ENCODE data around the gene KIF1C.
A peak's percentile ranks its signal among the peaks of the same experiment; 100 is the strongest.
"Not testable (repeated sequence)": the region's sequence is repeated elsewhere in the genome, so short reads cannot be mapped to it uniquely, and the experiment has no call there.

KIF1C gene

GRCh38 chr17:5002121-5002788 lies 4.5 kb downstream of the KIF1C start:
- no peak for DNase-seq

DNA sequence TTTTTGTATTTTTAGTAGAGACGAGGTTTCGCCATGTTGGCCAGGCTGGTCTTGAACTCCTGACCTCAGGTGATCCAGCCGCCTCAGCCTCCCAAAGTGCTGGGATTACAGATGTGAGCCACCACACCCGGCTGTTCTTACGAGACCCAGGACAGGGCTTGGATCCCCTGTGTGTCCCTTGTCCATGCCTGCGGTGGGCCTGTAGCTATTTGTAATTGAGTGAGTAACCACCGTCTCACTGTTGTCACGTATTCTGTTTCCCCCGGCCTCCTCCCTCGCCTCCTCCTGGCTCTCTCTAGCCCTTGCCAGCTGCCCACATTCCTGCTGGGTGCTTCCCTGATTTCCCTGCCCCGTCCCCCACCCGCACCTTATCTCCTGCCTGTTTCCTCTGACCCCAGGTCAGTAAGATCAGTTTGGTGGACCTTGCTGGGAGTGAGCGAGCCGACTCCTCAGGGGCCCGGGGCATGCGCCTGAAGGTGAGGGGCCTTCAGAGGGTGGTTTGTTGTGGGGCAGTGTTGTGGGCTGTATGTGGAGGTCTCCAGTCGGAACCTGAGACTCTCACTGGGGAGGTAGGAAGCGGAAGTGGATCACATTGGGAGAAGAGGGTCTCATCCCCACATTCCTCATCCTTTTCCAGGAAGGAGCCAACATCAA lies 5.6 kb downstream of the KIF1C start:
- no peak for DNase-seq

DNA sequence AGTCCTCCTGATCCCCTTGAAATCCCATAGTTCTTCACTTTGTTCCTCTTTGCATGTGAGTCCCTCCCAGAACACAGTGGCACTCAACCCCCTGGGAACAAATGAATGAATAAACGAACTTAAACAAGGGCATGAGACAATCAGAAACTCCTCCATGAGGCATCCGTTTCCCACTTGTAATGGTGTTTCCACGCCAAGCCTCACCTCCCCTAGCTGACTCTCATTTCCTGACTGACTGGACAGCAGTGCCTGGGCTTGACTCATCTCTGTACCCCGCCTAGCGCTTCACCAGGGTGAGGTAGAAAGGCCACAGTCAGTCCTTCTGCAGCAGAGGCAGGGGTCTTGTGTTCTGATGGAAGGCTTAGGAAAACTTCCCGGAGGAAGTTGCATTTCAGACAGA lies 14.2 kb downstream of the KIF1C start:
- no peak for DNase-seq

- no peak for DNase-seq
Observed at GRCh38 chr17:5014357-5014756, 16.6 kb downstream of the KIF1C start.

- peak; percentile 22 for DNase-seq
Observed at GRCh38 chr17:5019475-5019956, 21.8 kb downstream of the KIF1C start.

DNA sequence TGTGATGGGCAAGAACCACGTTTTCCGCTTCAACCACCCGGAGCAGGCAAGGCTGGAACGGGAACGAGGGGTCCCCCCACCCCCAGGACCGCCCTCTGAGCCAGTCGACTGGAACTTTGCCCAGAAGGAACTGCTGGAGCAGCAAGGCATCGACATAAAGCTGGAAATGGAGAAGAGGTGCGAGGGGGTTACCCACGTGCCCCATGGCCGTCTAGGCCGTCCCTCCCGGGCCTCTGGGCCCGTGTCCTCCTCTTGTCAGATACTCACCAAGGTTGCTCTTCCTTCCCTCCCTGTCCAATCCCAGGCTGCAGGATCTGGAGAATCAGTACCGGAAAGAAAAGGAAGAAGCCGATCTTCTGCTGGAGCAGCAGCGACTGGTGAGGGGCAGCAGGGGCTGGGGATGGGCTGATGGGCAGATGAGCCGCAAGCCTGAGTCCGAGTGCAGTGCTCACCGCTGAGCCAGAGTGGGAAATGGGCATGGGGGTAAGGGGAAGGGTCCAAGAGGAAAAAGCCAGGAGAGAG lies 22.8 kb downstream of the KIF1C start:
- no peak for DNase-seq

DNA sequence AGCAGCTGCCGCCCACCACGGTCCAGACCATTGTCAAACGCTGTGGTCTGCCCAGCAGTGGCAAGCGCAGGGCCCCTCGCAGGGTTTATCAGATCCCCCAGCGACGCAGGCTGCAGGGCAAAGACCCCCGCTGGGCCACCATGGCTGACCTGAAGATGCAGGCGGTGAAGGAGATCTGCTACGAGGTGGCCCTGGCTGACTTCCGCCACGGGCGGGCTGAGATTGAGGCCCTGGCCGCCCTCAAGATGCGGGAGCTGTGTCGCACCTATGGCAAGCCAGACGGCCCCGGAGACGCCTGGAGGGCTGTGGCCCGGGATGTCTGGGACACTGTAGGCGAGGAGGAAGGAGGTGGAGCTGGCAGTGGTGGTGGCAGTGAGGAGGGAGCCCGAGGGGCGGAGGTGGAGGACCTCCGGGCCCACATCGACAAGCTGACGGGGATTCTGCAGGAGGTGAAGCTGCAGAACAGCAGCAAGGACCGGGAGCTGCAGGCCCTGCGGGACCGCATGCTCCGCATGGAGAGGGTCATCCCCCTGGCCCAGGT lies 24.5 kb downstream of the KIF1C start:
- DNase-seq: no peak

DNA sequence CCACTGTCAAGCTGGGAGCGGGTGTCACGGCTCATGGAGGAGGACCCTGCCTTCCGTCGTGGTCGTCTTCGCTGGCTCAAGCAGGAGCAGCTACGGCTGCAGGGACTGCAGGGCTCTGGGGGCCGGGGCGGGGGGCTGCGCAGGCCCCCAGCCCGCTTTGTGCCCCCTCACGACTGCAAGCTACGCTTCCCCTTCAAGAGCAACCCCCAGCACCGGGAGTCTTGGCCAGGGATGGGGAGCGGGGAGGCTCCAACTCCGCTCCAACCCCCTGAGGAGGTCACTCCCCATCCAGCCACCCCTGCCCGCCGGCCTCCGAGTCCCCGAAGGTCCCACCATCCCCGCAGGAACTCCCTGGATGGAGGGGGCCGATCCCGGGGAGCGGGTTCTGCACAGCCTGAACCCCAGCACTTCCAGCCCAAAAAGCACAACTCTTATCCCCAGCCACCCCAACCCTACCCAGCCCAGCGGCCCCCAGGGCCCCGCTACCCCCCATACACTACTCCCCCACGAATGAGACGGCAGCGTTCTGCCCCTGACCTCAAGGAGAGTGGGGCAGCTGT lies 25.9 kb downstream of the KIF1C start:
- DNase-seq: no peak

DNA sequence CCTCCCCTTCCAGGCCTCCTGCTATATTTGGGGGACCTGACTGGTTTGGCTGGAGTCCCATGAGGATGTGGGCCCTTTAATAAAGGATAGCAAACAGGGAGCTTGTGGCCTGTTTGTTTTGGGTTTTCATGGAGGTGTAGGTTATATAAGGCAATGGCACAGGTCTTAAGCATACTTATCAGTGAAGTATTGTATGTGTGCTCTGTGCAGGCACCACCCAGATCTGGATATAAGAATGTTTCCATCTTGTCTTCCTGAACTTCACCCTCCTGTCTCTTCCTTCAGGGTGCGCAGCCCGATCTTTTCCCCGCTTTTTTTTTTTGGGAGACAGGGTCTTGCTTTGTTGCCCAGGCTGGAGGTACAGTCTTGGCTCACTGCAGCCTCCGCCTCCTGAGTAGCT lies 26.9 kb downstream of the KIF1C start:
- no peak for DNase-seq

GRCh38 chr17:5027299-5027698 lies 29.5 kb downstream of the KIF1C start:
- DNase-seq: no peak

DNA sequence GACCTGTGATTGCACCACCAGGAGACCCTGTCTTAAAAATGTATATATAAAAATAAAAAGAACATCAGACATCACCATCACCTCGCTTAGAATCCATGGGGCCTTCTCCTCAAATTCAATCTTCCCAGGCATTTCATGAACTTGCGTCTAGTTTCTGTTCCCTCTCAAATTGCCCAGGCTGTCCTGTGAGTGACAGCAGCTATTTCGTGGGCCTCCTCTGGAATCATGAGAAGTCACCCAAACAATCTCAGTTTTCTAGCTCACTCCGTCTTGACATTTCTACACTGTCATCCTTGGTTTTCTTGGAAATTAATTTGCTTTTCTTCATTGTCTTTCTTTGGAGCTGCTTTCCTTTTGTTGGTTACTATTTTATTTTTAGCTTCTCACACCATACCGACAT lies 30.2 kb downstream of the KIF1C start:
- no peak for DNase-seq

- DNase-seq: not testable (repeated sequence)
Observed at GRCh38 chr17:5030168-5030567, 32.4 kb downstream of the KIF1C start.

GRCh38 chr17:5031365-5032082 lies 33.8 kb downstream of the KIF1C start:
- DNase-seq: peak; percentile 73

DNA sequence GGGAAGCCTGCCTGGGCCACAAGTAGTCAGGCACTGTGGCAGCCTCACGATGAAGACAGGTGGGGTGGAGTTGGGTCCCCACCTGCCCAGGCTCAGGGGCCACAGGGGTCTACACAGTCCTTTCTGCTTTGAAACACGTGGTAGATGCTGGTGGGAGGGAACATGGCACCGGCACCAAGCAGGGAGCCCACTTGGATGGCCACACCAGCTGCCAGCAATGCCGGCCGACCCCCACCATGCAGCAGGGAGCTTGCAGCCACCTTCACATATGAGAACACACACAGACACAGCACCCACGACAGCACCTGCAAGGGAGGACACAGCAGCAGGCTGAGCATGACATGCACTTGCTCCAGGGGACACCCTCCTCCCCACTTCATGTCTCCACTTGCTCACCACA lies 35.1 kb downstream of the KIF1C start:
- no peak for DNase-seq

- no peak for DNase-seq
Observed at GRCh38 chr17:5033352-5034015, 35.7 kb downstream of the KIF1C start.

- DNase-seq: no peak
Observed at GRCh38 chr17:5034063-5034462, 36.3 kb downstream of the KIF1C start.

DNA sequence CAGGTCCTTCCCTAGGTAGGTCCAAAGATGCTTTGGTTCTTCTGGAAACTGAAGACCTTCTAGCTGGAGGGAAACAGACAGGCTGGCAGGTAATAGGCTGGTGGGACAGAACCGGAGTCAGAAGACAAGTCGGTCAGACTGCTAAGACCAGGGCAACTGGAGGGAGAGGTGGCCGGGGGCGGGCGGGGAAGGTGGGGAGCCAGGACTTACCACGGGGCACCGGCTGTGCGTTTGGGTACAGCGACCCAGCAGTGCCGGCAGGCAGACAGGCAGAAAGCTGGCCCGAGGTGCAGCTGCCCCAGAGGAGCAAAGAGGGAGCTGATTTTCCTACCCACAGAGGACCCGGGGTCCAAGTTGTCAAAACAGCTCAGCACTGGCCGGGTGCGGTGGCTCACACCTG lies 36.9 kb downstream of the KIF1C start:
- DNase-seq: no peak

- no peak for DNase-seq
Observed at GRCh38 chr17:5035315-5035714, 37.6 kb downstream of the KIF1C start, which contains the start of gene SLC52A1. TSS of gene SLC52A1 (minus strand) at chr17:5035426. CDS start at chr17:5034606, 820 bp downstream.

DNA sequence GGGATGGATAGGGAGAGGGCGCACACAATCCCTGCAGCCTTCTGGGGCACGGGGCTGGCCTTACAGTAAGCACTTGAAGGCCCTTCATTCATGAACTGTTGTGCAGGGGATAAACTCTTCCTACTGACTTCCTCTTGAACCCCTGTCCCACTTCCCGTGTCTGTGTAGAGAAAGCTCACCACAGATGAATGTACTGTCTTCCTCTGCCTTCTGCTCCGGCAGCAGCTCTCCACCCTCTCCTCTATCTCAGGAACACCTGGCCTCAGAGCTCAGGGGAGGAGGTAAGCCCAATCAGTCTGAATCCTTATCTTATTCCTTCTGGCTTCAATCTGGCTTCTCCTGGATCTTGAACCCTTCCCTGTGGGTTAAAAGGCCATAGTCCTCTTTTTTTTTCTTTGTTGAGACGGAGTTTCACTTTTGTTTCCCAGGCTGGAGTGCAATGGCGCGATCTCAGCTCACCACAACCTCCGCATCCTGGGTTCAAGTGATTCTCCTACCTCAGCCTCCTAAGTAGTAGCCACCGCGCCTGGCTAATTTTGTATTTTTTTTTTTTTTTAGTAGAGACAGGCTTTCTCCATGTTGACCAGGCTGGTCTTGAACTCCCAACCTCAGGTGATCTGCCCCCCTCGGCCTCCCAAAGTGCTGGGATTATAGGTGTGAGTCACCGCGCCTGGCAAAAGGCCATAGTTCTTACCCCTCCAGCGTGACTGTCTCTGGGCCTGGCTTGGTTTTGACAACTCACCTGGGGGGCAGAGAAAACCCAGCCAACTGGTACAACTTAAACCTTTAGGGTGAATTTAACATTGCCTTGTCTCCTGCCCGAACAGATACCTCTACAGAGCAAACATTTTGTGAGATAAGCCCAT lies 44.6 kb downstream of the KIF1C start:
- DNase-seq: peak; percentile 33

DNA sequence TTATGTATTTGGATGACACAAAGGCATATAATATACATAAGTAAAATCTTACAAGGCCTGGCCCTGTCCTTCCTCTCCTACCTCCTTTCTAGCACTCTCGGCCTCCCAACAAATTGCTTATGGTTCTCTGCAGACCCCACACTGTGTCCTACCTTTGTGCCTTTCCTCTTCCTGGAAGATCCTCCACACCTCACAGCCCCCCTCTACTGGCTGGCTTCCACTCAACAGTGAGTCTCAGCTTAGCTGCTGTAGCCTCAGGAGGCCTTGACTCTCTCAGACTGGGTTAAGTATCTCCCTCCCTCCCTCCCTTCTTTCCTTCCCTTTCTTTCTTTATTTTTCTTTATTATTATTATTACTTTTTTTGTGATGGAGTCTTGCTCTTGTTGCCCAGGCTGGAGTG lies 45.8 kb downstream of the KIF1C start:
- DNase-seq: no peak

DNA sequence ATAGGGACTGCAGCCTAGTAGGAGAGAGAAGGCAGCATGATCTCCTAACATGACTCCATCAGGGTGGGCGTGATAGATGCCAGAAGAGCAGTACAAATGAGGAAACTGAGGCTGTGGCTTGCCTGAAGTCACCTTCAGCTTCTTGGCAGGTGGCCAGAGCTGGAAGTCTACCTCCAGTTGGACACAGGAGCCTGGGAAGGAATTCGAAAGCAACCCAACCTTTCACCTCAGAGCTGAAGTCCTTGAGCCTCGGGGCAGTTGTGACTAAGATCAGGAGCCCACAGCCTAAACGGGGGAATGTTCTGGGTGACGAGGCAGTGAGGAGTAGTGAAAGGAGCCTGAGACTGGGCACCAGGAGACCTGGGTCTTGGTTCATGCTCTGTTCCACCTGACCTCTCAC lies 46.9 kb downstream of the KIF1C start:
- no peak for DNase-seq

Data from central memory CD4-positive, alpha-beta T cell (primary cell).